Lung microvascular endothelial cell (primary cell): ENCODE measurements around the gene TEAD2. TPM values are rescaled to one million over a fixed set of nuclear protein-coding genes. Genes with fewer than 3 reads are reported as not detected.

Experiments used
- total RNA-seq: library from RNA; depleted of rRNA; stranded (reverse); fragments of >200 nt; gene quantifications from 2 replicates; pipeline ENCODE4 v1.2.1, GENCODE V29; 2014

TEAD2 gene
- total RNA-seq, 1 donor from 2014 or later, result 57.1 TPM

Other genes with a start within 250 kb of the TEAD2 start
- gene LIN7B, start 248.0 kb downstream of the TEAD2 start, total RNA-seq, result 1.6 and 2.2 TPM in 2 replicates
- 0.22 and 0.40 TPM in 2 replicates for gene C19orf73, start 243.3 kb downstream of the TEAD2 start, total RNA-seq
- 1.6 and 2.8 TPM in 2 replicates for gene PPFIA3, start 242.9 kb downstream of the TEAD2 start, total RNA-seq
- not detected in 2 replicates for gene HRC, start 207.0 kb downstream of the TEAD2 start, total RNA-seq
- 9.5 and 10.7 TPM in 2 replicates for gene TRPM4, start 204.6 kb downstream of the TEAD2 start, total RNA-seq
- 0.20 and 0.22 TPM in 2 replicates for gene SLC6A16, start 37.2 kb downstream of the TEAD2 start, total RNA-seq
- gene CD37, start 27.0 kb downstream of the TEAD2 start, total RNA-seq, result not detected in 2 replicates
- gene DKKL1, start 1.5 kb upstream of the TEAD2 start, total RNA-seq, result 0.22 and 0.40 TPM in 2 replicates
- not detected in 2 replicates for gene KASH5, start 25.8 kb upstream of the TEAD2 start, total RNA-seq
- gene PTH2, start 61.0 kb upstream of the TEAD2 start, total RNA-seq, result not detected in 2 replicates
- gene GFY, start 63.0 kb upstream of the TEAD2 start, total RNA-seq, result not detected in 2 replicates
- under 0.01 and 0.20 TPM in 2 replicates for gene SLC17A7, start 79.1 kb upstream of the TEAD2 start, total RNA-seq
- 115 and 140 TPM in 2 replicates for gene PIH1D1, start 89.4 kb upstream of the TEAD2 start, total RNA-seq
- gene ALDH16A1, start 90.8 kb upstream of the TEAD2 start, total RNA-seq, result 32.3 and 49.6 TPM in 2 replicates
- gene FLT3LG, start 111.8 kb upstream of the TEAD2 start, total RNA-seq, result 0.79 and 0.87 TPM in 2 replicates
- 3,685 and 3,947 TPM in 2 replicates for gene RPL13A, start 125.2 kb upstream of the TEAD2 start, total RNA-seq
- 2,677 and 3,620 TPM in 2 replicates for gene RPS11, start 134.0 kb upstream of the TEAD2 start, total RNA-seq
- gene FCGRT, start 150.2 kb upstream of the TEAD2 start, total RNA-seq, result 72.6 and 193 TPM in 2 replicates
- 6.3 and 13.3 TPM in 2 replicates for gene RCN3, start 165.6 kb upstream of the TEAD2 start, total RNA-seq
- 87.6 and 105 TPM in 2 replicates for gene NOSIP, start 218.1 kb upstream of the TEAD2 start, total RNA-seq
- gene PRRG2, start 218.9 kb upstream of the TEAD2 start, total RNA-seq, result 4.6 and 12.5 TPM in 2 replicates
- gene PRR12, start 228.8 kb upstream of the TEAD2 start, total RNA-seq, result 1.1 and 2.0 TPM in 2 replicates